HL-60 (cell line): ENCODE results near the gene NRXN3.

Experiments
- CTCF ChIP-seq: IDR thresholded peaks from one replicate; pipeline ENCODE4 v1.5.1; 2011; ENCODE audit warnings: low read length, control low read depth, inconsistent platforms; ENCODE audit not compliant: insufficient read depth
- POLR2AphosphoS5 ChIP-seq: IDR thresholded peaks from 2 replicates; pipeline ENCODE4 v1.6.1; 2012; ENCODE audit warnings: low read depth
- REST ChIP-seq: IDR thresholded peaks from 2 replicates; pipeline ENCODE4 v1.6.1; 2012; ENCODE audit warnings: low read depth; ENCODE audit not compliant: insufficient replicate concordance
- SPI1 ChIP-seq: IDR thresholded peaks from 2 replicates; pipeline ENCODE4 v1.6.1; 2012; ENCODE audit warnings: low read depth, mild to moderate bottlenecking, borderline replicate concordance

GRCh38 chr14:78135450-78135891 lies 34.7 kb upstream of the NRXN3 start:
- no peak for TF ChIP-seq CTCF
- TF ChIP-seq POLR2AphosphoS5: no peak
- no peak for TF ChIP-seq REST
- TF ChIP-seq SPI1: peak; percentile 63; the same call in 1 of the 2 replicates
